ENCODE data around the gene HBB.

HBB gene

DNA sequence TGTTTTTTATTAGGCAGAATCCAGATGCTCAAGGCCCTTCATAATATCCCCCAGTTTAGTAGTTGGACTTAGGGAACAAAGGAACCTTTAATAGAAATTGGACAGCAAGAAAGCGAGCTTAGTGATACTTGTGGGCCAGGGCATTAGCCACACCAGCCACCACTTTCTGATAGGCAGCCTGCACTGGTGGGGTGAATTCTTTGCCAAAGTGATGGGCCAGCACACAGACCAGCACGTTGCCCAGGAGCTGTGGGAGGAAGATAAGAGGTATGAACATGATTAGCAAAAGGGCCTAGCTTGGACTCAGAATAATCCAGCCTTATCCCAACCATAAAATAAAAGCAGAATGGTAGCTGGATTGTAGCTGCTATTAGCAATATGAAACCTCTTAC, 1.4 kb downstream of the HBB start:
- H3K4me3 ChIP-seq (ENCODE audit: low read depth, low read length) = no peak overlapping the region
- DNase-seq (ENCODE audit: low read depth) = no peak
- TF ChIP-seq, protein P1, sequence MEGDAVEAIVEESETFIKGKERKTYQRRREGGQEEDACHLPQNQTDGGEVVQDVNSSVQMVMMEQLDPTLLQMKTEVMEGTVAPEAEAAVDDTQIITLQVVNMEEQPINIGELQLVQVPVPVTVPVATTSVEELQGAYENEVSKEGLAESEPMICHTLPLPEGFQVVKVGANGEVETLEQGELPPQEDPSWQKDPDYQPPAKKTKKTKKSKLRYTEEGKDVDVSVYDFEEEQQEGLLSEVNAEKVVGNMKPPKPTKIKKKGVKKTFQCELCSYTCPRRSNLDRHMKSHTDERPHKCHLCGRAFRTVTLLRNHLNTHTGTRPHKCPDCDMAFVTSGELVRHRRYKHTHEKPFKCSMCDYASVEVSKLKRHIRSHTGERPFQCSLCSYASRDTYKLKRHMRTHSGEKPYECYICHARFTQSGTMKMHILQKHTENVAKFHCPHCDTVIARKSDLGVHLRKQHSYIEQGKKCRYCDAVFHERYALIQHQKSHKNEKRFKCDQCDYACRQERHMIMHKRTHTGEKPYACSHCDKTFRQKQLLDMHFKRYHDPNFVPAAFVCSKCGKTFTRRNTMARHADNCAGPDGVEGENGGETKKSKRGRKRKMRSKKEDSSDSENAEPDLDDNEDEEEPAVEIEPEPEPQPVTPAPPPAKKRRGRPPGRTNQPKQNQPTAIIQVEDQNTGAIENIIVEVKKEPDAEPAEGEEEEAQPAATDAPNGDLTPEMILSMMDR (IDR thresholded peaks at IDR 0.05; ENCODE audit: low read depth, low read length, missing control alignments) = no peak

DNA sequence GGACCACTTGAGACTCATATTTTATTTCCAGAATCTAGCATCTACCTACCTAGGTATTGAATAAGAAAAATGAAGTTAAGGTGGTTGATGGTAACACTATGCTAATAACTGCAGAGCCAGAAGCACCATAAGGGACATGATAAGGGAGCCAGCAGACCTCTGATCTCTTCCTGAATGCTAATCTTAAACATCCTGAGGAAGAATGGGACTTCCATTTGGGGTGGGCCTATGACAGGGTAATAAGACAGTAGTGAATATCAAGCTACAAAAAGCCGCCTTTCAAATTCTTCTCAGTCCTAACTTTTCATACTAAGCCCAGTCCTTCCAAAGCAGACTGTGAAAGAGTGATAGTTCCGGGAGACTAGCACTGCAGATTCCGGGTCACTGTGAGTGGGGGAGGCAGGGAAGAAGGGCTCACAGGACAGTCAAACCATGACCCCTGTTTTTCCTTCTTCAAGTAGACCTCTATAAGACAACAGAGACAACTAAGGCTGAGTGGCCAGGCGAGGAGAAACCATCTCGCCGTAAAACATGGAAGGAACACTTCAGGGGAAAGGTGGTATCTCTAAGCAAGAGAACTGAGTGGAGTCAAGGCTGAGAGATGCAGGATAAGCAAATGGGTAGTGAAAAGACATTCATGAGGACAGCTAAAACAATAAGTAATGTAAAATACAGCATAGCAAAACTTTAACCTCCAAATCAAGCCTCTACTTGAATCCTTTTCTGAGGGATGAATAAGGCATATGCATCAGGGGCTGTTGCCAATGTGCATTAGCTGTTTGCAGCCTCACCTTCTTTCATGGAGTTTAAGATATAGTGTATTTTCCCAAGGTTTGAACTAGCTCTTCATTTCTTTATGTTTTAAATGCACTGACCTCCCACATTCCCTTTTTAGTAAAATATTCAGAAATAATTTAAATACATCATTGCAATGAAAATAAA, 2.1 kb downstream of the HBB start:
- DNase-seq (ENCODE audit: low read depth) = no peak

DNA sequence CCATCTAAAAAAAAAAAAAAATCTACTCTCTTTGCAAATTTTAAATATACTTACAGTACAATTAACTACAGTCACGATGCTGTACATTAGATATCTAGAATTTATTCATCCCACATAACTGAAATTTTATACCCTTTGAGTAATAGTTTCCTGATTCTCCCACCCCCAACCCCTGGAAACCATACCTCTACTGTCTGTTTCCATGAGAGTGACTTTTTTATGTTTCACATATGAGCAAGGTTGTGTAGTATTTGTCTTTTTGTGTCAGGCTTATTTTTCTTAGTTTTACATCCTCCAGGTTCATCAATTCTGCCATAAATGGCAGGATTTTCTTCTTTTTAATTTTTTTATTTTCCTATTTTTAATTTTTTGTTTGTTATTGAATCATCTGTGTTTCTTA, 3.2 kb downstream of the HBB start:
- TF ChIP-seq, protein P1 (IDR thresholded peaks at IDR 0.05; ENCODE audit: low read depth, low read length, missing control alignments) = no peak
- DNase-seq (ENCODE audit: low read depth) = no peak

More for the DNA sequence above, 2.1 kb downstream of the HBB start:
- TF ChIP-seq, protein P1 (IDR thresholded peaks at IDR 0.05; ENCODE audit: low read depth, low read length, missing control alignments) = no peak
- no peak overlapping the region for H3K4me3 ChIP-seq (ENCODE audit: low read depth, low read length)

DNA sequence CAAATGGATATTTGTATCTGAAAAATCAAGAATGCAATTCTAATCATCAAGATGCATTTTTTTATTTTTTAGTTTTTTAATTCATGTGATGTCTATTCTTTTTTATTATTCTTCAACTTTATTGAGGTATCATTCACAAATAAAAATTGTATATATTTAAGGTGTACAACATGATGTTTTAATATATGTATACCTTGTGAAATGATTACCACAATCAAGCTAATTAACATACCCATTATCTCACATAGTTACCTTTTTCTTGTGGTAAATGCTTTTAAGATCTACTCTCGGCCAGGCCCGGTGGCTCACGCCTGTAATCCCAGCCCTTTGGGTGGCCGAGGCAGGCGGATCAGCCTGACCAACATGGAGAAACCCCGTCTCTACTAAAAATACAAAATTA, 3.7 kb downstream of the HBB start:
- no peak for DNase-seq (ENCODE audit: low read depth)
- TF ChIP-seq, protein P1 (IDR thresholded peaks at IDR 0.05; ENCODE audit: low read depth, low read length, missing control alignments) = no peak
- no peak overlapping the region for H3K4me3 ChIP-seq (ENCODE audit: low read depth, low read length)

More for the DNA sequence above, 3.2 kb downstream of the HBB start:
- no peak overlapping the region for H3K4me3 ChIP-seq (ENCODE audit: low read depth, low read length)

DNA sequence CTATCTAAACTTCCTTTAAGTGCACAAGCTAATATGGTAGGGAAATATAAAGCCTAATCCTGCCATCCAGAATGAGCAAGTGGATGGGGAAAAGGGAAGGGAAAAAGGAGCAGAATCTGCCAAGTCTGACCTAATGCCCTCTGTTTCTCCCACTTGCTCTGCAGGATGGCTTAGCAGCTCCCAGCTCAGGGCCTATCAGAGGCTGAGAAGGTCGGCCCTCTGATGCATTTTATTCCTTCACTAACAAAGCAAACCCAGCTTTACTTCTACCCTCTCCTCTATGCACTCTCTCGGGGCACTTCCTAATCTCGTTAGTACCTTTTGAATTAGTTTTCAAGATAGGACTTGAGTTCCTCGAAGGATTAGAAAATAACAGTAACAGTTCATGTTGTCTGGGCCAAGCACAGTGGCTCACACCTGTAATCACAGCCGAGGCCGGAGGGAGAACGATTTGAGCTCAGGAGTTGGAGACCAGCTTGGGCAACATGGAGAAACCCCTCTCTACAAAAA, 16.4 kb downstream of the HBB start:
- no peak for DNase-seq (ENCODE audit: low read depth)
- H3K4me3 ChIP-seq (ENCODE audit: low read depth, low read length) = no peak overlapping the region
- TF ChIP-seq, protein P1 (IDR thresholded peaks at IDR 0.05; ENCODE audit: low read depth, low read length, missing control alignments) = no peak

DNA sequence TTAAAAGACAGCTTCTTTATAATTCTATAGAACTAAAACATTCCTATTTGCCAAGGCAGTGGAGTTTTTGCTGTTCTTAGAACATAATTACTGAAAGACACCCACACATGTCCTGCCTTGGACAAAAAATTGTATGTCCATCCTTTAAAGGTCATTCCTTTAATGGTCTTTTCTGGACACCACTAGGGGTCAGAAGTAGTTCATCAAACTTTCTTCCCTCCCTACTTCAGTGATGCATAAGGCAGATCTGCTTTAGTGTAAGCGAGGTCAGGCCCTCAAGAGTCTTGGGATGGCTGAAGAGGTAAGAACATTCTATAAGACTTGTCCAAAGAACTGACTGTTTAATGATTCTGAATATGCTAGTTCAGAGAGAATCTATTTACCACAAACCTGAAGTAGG, 22.1 kb downstream of the HBB start:
- TF ChIP-seq, protein P1 (IDR thresholded peaks at IDR 0.05; ENCODE audit: low read depth, low read length, missing control alignments) = peak; percentile 45
- no peak overlapping the region for H3K4me3 ChIP-seq (ENCODE audit: low read depth, low read length)
- peak; percentile 8 for DNase-seq (ENCODE audit: low read depth)

All from GM12864 (cell line).